KMS-11 (cell line): ENCODE results near the gene MACROD2.

Source experiments
- H2AFZ ChIP-seq: fragments of 200-600 bp; sonication (generic); 2 replicates; pipeline ENCODE4 v1.6.1; 2016; ENCODE audit warnings: antibody characterized with exemption, mixed run types, low read depth
- H3K27ac ChIP-seq: fragments of 200-600 bp; sonication (generic); 2 replicates; pipeline ENCODE4 v1.6.1; 2016; ENCODE audit warnings: mild to moderate bottlenecking, mixed run types
- H3K27me3 ChIP-seq: fragments of 200-600 bp; sonication (generic); 2 replicates; pipeline ENCODE4 v1.6.1; 2017; ENCODE audit warnings: mild to moderate bottlenecking, low read depth, mixed run types, moderate library complexity; ENCODE audit not compliant: insufficient read depth
- H3K36me3 ChIP-seq: fragments of 200-600 bp; sonication (generic); 2 replicates; pipeline ENCODE4 v1.6.1; 2017; ENCODE audit warnings: mild to moderate bottlenecking, mixed run types; ENCODE audit not compliant: insufficient read depth
- H3K4me1 ChIP-seq: fragments of 200-600 bp; sonication (generic); 2 replicates; pipeline ENCODE4 v1.6.1; 2016; ENCODE audit warnings: mild to moderate bottlenecking, low read depth, mixed run types; ENCODE audit not compliant: poor library complexity, severe bottlenecking
- H3K4me2 ChIP-seq: fragments of 200-600 bp; sonication (generic); 2 replicates; pipeline ENCODE4 v1.7.0; 2016; ENCODE audit warnings: mild to moderate bottlenecking, mixed run types
- H3K4me3 ChIP-seq: fragments of 200-600 bp; sonication (generic); IDR thresholded peaks from 2 replicates; pipeline ENCODE4 v1.6.1; 2017; ENCODE audit warnings: low read depth, low read length, mixed read lengths; ENCODE audit not compliant: insufficient read depth
- H3K79me2 ChIP-seq: fragments of 200-600 bp; sonication (generic); 2 replicates; pipeline ENCODE4 v1.6.1; 2016; ENCODE audit warnings: low read depth, mixed run types; ENCODE audit not compliant: insufficient read depth
- H3K9ac ChIP-seq: fragments of 200-600 bp; sonication (generic); 2 replicates; pipeline ENCODE4 v1.6.1; 2016; ENCODE audit warnings: mild to moderate bottlenecking, mixed run types
- H4K20me1 ChIP-seq: fragments of 200-600 bp; sonication (generic); 2 replicates; pipeline ENCODE4 v1.6.1; 2016; ENCODE audit warnings: mild to moderate bottlenecking, mixed run types; ENCODE audit not compliant: insufficient read depth
- TF ChIP-seq, protein P1 (sequence below): fragments of 200-600 bp; sonication (generic); conservative IDR thresholded peaks from 2 replicates; pipeline ENCODE4 v1.6.1; 2017; ENCODE audit warnings: low read depth, mild to moderate bottlenecking, antibody characterized with exemption, low read length, moderate library complexity, mixed read lengths

Gene MACROD2

DNA sequence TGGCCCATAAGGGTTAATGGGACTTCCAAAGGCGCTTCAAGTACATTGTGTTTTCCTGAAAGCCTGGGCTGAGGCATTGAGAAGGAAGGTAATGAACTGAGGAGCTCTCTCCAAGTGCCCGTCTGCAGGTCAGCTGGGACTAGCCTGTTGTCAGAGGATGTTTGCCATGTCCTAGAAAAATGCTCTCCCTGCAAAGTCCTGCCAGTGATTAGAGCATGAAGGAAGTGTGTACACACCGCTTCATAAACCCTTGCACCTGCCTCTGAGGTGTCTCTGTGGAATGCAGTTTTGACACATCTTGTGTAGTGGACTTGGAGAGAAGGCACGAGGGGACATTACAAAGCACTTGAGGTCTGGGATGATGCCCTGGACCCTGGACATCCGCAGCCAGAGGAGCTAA, 2071.3 kb downstream of the MACROD2 start:
- Histone ChIP-seq H3K36me3 (no peaks in the 10 kb centered on the region), H3K4me1 (no peaks in the 10 kb centered on the region), H3K9ac (no peak overlapping the region), H4K20me1 (no peaks in the 10 kb centered on the region), H3K79me2 (no peaks in the 10 kb centered on the region), H3K27me3 (no peaks in the 10 kb centered on the region), H3K4me3 (no peak overlapping the region), H3K27ac (no peak overlapping the region), H3K4me2 (no peak overlapping the region), H2AFZ (no peak overlapping the region)
- TF ChIP-seq, protein P1, sequence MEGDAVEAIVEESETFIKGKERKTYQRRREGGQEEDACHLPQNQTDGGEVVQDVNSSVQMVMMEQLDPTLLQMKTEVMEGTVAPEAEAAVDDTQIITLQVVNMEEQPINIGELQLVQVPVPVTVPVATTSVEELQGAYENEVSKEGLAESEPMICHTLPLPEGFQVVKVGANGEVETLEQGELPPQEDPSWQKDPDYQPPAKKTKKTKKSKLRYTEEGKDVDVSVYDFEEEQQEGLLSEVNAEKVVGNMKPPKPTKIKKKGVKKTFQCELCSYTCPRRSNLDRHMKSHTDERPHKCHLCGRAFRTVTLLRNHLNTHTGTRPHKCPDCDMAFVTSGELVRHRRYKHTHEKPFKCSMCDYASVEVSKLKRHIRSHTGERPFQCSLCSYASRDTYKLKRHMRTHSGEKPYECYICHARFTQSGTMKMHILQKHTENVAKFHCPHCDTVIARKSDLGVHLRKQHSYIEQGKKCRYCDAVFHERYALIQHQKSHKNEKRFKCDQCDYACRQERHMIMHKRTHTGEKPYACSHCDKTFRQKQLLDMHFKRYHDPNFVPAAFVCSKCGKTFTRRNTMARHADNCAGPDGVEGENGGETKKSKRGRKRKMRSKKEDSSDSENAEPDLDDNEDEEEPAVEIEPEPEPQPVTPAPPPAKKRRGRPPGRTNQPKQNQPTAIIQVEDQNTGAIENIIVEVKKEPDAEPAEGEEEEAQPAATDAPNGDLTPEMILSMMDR: no peak

DNA sequence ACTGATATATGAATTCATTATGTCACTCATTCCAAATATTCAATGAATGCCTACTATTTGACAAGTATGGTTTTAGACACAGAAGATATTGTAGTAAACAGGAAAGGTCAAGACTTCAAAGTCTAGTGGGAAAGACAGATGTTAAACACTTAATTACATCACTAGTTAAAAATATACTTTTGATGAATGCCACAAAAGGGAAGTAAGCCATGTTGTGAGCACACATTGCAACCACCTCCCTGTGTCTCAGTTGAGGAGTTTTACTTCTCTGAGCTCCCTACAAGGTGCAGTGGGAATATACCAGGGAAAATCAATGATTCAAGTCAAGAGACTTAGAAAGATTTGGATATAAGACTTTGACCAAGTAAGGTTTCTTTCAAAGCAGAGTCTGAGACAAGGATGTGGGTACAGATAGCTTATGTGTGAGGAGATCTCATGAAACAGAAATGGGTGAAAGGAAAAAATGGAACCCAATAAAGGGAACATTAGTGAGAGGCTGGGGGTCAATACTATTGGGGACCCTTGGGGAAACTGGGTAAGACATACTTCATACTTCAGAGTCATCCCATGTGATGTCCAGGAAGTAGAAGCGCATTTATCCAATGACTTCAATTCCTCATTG, 2074.2 kb downstream of the MACROD2 start:
- Histone ChIP-seq H3K4me1 (no peaks in the 10 kb centered on the region), H3K27me3 (no peaks in the 10 kb centered on the region), H3K79me2 (no peaks in the 10 kb centered on the region), H4K20me1 (no peaks in the 10 kb centered on the region), H3K27ac (no peak overlapping the region), H3K4me3 (no peak overlapping the region), H3K9ac (no peak overlapping the region), H2AFZ (no peak overlapping the region), H3K36me3 (no peaks in the 10 kb centered on the region), H3K4me2 (no peak overlapping the region)
- TF ChIP-seq, protein P1: no peak

DNA sequence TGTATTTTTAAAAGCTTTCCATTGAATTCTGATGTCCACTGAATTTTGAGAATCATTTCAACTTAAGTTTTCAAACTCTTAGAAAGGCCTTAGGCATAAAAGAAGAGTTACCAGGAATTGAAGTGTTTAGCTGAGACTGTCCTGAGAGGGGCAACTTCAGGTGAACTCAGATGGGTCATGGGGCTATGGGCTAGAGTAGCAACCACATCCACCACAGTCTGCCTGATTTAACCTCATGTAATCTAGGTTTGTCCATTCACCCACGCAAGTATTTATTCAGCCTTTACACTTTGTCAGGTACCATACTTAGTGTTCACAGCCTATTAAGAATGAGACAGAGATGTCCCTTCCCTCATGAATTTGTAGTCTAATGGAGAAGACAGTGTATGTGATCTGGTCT, 2076.9 kb downstream of the MACROD2 start:
- H3K9ac ChIP-seq: no peak overlapping the region
- TF ChIP-seq, protein P1: no peak
- H3K4me3 ChIP-seq: no peak overlapping the region
- H2AFZ ChIP-seq: no peak overlapping the region
- no peaks in the 10 kb centered on the region for H4K20me1 ChIP-seq
- no peak overlapping the region for H3K4me2 ChIP-seq
- H3K27ac ChIP-seq: no peak overlapping the region
- H3K27me3 ChIP-seq: no peaks in the 10 kb centered on the region
- H3K4me1 ChIP-seq: no peaks in the 10 kb centered on the region
- no peaks in the 10 kb centered on the region for H3K79me2 ChIP-seq
- no peaks in the 10 kb centered on the region for H3K36me3 ChIP-seq

DNA sequence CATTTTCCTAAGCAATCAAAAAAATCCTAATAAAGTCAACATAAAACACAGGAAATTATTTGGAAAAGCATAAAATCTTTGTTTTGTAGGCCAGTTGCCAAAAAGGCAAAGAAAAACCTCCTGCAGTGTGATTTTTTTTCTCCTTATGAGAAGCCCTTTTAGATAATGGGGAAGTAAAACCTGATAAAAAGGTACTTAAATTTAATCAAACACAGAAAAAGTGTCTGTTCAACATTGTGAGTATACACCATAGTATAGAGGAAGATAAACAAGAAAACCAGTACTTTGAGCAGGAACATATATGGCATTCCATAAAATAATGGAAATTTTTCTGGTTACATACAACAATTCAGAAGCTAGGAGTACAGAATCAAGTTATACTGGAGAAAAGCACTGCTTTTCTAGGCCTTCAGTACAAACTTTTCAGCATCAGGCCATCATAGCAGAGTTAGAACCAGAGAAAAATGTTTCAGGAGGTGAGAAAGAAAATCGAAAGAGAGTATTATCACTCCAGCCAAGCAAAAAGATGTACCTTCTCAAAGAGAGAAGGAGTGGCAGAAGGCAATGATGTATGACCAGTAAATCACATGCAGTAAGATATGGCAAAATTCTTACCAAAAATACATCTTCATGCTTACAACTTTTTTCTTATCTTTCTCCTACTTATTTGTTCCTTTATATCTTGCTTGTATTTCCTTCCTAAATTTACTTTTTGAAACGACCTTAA, 2083.0 kb downstream of the MACROD2 start:
- H3K4me1 ChIP-seq: peaks cover 30% of the 10 kb centered on the region
- no peaks in the 10 kb centered on the region for H3K27me3 ChIP-seq
- TF ChIP-seq, protein P1: no peak
- no peaks in the 10 kb centered on the region for H4K20me1 ChIP-seq
- no peaks in the 10 kb centered on the region for H3K79me2 ChIP-seq
- H3K9ac ChIP-seq: no peak overlapping the region
- no peak overlapping the region for H3K4me2 ChIP-seq
- H3K36me3 ChIP-seq: no peaks in the 10 kb centered on the region
- H2AFZ ChIP-seq: no peak overlapping the region
- no peak overlapping the region for H3K4me3 ChIP-seq
- no peak overlapping the region for H3K27ac ChIP-seq
